ENCODE measurements around the gene SEMG1.

Gene SEMG1

GRCh38 chr20:45206725-45207124, at the start of gene SEMG1:
Gene SEMG1 (plus strand): TSS chr20:45207033. CDS start chr20:45207054, 21 bp downstream.
- no peak for DNase-seq (ENCODE audit: low read depth in 3 of 3, low spot score in 1 of 3)

- no peak for DNase-seq (ENCODE audit: low read depth in 3 of 3, low spot score in 1 of 3)
Measured at GRCh38 chr20:45157962-45158361, 48.9 kb upstream of the SEMG1 start.

GRCh38 chr20:45163083-45163803, 43.6 kb upstream of the SEMG1 start:
- no peak for DNase-seq (ENCODE audit: low read depth in 3 of 3, low spot score in 1 of 3)

- no peak for DNase-seq (ENCODE audit: low read depth in 3 of 3, low spot score in 1 of 3)
Measured at GRCh38 chr20:45164906-45165305, 41.9 kb upstream of the SEMG1 start.

- DNase-seq (ENCODE audit: low read depth in 3 of 3, low spot score in 1 of 3): no peak
Measured at GRCh38 chr20:45173522-45173921, 33.3 kb upstream of the SEMG1 start.

- DNase-seq (ENCODE audit: low read depth in 3 of 3, low spot score in 1 of 3): no peak
Measured at GRCh38 chr20:45174434-45175364, 32.1 kb upstream of the SEMG1 start, which contains the start of gene PI3. Gene PI3 (plus strand): TSS chr20:45174902. CDS start chr20:45174923, 21 bp downstream.

GRCh38 chr20:45176526-45177267, 30.1 kb upstream of the SEMG1 start:
- DNase-seq (ENCODE audit: low read depth in 3 of 3, low spot score in 1 of 3): no peak

- no peak for DNase-seq (ENCODE audit: low read depth in 3 of 3, low spot score in 1 of 3)
Measured at GRCh38 chr20:45179166-45179565, 27.7 kb upstream of the SEMG1 start.

GRCh38 chr20:45181639-45182038, 25.2 kb upstream of the SEMG1 start:
- no peak for DNase-seq (ENCODE audit: low read depth in 3 of 3, low spot score in 1 of 3)

- no peak for DNase-seq (ENCODE audit: low read depth in 3 of 3, low spot score in 1 of 3)
Measured at GRCh38 chr20:45183084-45183483, 23.7 kb upstream of the SEMG1 start.

GRCh38 chr20:45187693-45188092, 19.1 kb upstream of the SEMG1 start:
- DNase-seq (ENCODE audit: low read depth in 3 of 3, low spot score in 1 of 3): no peak

GRCh38 chr20:45189067-45189609, 17.7 kb upstream of the SEMG1 start:
- DNase-seq (ENCODE audit: low read depth in 3 of 3, low spot score in 1 of 3): no peak

- DNase-seq (ENCODE audit: low read depth in 3 of 3, low spot score in 1 of 3): no peak
Measured at GRCh38 chr20:45189861-45190260, 17.0 kb upstream of the SEMG1 start.

GRCh38 chr20:45191926-45192325, 14.9 kb upstream of the SEMG1 start:
- DNase-seq (ENCODE audit: low read depth in 3 of 3, low spot score in 1 of 3): no peak

GRCh38 chr20:45193331-45193730, 13.5 kb upstream of the SEMG1 start:
- no peak for DNase-seq (ENCODE audit: low read depth in 3 of 3, low spot score in 1 of 3)

- no peak for DNase-seq (ENCODE audit: low read depth in 3 of 3, low spot score in 1 of 3)
Measured at GRCh38 chr20:45209924-45210323, 3.1 kb downstream of the SEMG1 start.

GRCh38 chr20:45211569-45212474, 5.0 kb downstream of the SEMG1 start:
- DNase-seq (ENCODE audit: low read depth in 3 of 3, low spot score in 1 of 3): no peak

- no peak for DNase-seq (ENCODE audit: low read depth in 3 of 3, low spot score in 1 of 3)
Measured at GRCh38 chr20:45212836-45213235, 6.0 kb downstream of the SEMG1 start.

- DNase-seq (ENCODE audit: low read depth in 3 of 3, low spot score in 1 of 3): no peak
Measured at GRCh38 chr20:45218124-45218523, 11.3 kb downstream of the SEMG1 start.

- DNase-seq (ENCODE audit: low read depth in 3 of 3, low spot score in 1 of 3): no peak
Measured at GRCh38 chr20:45218636-45219035, 11.8 kb downstream of the SEMG1 start.
